ENCODE measurements around the gene IFNA10.

GRCh38 chr9:21174671-21175070, 32.3 kb downstream of the IFNA10 start:
- no peak for TF ChIP-seq CTCF (IDR thresholded peaks at IDR 0.05 in 2 of 3, conservative IDR thresholded peaks at IDR 0.05 in 1 of 3; ENCODE audit: insufficient read depth in 2 of 3, low read depth in 1 of 3, low read length in 3 of 3)
- no peak for TF ChIP-seq POLR2A (conservative IDR thresholded peaks at IDR 0.05)
- no peak for TF ChIP-seq ZNF274 (IDR thresholded peaks at IDR 0.05; ENCODE audit: borderline replicate concordance, low read depth, low read length)
- no peak for TF ChIP-seq ZNF253 (CRISPR knock-in tag; conservative IDR thresholded peaks at IDR 0.05)
- no peak for TF ChIP-seq ID3 (CRISPR knock-in tag; IDR thresholded peaks at IDR 0.05)
- no peak for TF ChIP-seq ID3 (tag; IDR thresholded peaks at IDR 0.05)
- no peak for TF ChIP-seq ZFP30 (CRISPR knock-in tag; IDR thresholded peaks at IDR 0.05; ENCODE audit: borderline replicate concordance)
- no peak for TF ChIP-seq CHD4 (IDR thresholded peaks at IDR 0.05; ENCODE audit: insufficient read depth, insufficient replicate concordance, low read depth, low read length, poor library complexity, severe bottlenecking)
- TF ChIP-seq NFYB (IDR thresholded peaks at IDR 0.05; ENCODE audit: extremely low read depth, insufficient read length) = no peak
- no peak for TF ChIP-seq CHD1 (IDR thresholded peaks at IDR 0.05; ENCODE audit: low read length)
- no peak for TF ChIP-seq ZBTB33 (CRISPR knock-in tag; IDR thresholded peaks at IDR 0.05)
- TF ChIP-seq ZBTB11 (CRISPR knock-in tag; IDR thresholded peaks at IDR 0.05) = no peak
- no peak for TF ChIP-seq HDAC6 (IDR thresholded peaks at IDR 0.05; ENCODE audit: low read depth, low read length)
